GM21526 (cell line): Measurements from ENCODE around the gene CDX1.

Experiments
- ATAC-seq: cut with Tn5 transposase; IDR thresholded peaks from one replicate; pipeline ENCODE4 v1.9.1; 2021; ENCODE audit warnings: moderate library complexity; ENCODE audit not compliant: unreplicated experiment, low FRiP score

CDX1 gene

DNA sequence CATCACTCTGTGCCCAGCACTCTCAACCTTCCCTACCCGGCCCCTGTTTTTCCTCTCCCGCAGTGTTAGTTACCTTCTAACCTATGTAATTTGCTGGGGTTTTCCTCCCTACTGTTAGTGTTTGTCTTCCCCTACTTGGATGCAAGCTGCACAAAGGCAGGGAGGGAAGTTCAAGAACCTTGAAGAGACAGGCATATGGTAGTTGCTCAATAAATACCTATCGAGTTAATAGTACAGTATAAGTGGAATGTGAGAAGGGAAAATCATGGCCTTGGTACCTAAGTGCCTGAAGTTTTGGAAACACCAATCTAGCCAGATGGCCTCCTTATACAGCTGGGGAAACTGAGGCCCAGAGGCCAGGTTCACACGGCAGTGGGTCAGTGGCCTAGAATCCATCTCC, 35.1 kb upstream of the CDX1 start:
- ATAC-seq, result no peak

DNA sequence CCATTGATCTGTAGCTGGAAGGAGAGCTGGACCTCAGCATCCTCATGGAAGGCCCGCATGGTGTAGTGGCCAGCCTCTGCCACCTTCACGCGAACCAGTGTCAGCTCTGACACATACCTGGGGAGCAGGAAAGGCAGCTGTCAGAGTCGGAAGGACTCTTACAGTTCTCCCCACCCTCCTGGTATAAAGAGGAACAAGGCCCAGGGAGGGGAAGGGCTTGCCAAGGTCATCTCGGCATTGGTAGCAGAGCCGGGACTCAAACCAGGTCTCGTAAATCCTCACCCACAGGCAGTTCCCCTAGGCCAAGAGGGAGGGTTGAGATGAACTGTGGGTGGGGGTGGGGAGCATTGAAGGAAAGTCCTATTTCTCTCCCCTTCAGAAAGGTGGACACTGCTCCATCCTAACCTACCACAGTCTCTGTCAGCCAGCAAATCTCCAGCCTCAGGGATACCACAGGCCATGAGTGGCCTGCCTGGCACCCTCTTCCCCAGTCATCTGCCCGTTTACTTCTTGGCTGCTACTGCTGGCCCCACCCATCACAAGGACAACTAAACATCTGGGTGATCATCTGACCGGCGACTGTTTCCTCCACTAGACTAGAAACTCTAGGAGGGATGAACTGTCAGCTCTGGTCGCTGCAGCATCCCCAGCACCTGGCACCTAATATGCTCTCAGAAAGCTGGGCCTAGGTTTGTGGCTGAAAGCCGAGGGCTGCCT, 34.4 kb upstream of the CDX1 start:
- ATAC-seq, result no peak

DNA sequence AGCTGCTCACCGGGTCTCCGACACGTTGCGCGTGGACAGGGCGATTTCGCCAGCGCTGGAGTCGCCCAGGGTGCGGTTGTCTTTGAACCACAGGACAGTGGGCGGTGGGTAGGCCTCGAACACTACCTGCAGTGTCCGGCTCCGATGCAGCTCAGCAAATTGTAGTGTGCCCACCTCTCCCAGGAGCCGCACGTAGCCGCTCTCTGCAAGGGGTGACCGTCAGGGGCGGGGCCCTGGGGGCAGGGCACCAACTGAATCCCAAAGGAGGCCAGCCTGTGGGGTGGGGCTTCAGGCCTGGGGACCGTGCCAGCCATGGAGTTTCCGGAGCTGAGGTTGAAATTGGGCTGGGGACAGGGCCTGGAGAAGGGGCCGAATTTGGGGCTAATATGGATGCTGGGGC, 33.8 kb upstream of the CDX1 start:
- no peak for ATAC-seq

DNA sequence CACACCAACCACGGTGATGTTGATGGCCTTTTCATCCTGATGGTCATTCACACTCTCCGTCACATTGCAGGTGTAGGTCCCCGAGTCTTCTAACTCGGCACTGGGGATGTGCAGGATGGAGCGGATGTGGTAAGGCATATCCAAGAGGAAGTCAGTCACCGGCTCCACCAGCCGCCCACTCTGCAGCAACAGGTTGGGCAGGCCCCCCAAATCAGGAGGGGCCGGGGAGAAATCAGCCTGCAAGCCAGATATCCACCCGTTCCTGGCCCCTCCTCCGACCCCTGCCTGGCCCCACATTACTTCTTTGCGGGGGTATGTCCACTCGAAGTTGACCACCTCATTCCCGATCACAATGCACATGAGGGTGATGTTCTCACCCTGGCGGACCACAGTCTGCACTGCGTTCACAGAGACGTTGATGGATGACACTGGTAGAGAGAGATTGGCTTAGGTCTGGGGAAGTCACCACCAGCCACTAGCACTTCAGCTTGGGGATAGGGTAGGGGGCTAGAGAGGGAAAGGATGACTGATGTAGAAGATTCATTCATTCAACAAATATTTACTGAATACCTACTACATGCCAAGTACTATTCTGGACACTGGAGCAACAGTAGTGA, 32.9 kb upstream of the CDX1 start:
- ATAC-seq, result no peak

DNA sequence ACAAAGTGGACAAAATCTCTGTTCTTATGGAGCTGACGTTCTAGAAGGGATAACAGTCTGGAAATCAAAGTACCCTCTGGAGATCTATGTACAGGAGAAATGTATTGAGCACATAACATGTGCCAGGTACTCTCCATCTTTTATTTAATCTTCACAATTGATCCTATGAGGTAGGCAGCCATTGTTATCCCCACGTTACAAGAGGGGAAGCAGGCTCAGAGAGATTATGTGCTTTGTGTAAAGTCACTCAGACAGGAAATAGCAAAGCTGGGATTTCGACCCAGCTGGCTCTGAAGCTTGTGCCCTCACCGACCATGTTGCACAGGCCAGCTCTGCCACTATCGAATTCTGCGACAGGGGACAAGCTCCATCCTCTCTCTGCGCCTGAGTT, 32.4 kb upstream of the CDX1 start:
- ATAC-seq, result no peak

DNA sequence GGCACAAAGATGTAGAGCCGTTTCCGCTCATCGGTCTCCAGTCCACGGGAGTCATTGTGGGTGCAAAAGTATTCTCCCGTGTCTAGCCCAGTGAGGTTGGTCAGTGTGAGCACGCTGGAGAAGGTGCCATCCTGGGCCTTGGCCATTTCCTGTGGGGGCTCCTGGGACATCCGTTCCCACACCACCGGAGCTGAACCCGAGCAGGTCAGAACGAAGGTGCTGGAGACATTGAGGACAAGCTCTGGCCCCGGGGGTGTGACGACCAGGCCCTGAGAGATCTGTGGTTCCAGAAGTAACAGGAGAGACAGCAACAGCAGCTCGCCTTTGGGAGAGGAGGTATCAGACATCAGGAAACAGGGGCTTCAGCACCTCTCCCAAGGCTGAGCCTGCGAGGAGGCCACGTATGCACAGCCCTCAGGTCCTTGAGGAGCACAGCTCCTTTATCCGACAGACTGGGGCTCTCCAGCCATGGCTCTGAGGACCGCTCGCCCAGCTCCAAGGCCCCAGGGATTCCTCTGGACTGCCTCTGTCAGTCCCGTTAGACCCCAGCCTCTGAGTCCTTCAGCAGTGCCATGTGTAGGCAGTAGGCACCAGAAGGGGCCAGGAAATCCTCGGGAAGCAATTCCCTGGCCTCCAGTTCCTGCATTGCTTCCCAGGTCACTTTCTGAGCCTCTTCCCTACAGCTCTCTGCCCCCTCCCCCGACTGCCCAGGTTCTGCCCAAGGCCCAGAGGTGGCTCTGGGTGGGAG, 30.8 kb upstream of the CDX1 start:
- ATAC-seq, result no peak

DNA sequence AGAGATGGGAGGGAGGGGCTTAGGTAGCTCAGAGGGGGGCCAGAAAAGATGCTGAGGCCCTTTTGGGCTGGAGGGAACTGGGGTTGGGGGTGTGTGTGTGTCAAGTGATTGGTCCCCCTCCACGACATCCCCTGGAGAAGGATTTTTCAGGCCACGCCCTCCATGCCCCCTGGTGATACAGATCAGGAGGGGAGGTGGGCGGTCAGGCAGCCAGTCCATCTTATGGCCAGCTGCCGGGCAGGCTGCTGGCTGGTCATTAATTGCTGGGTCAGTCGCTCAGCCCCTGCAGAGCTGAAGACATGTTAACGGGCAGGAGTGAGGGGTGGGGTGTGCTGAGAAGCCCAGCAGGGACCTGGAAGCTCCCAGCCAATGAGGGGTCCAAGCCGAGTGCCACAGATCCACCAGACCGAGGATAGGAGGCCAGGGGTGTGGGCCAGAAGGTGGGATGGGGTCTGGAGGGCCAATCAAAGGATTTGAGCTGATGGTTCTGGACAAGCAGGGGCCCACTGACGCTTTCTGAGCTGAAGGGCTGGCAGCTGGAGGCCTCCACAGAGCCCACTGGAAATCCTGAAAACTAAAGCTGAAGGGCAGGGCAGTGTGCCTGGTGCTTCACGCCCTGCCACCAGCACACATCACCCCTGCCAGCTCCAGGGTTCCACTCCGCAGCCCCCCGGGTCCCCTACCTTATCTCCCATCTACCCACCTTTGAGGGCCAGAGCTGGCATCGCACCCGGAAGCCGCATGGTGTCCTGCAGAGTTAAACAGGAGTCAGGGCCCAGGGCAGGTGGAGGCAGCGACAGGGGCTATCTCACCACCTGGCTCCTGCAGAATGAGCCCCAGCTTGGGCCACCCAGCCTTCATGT, 30.0 kb upstream of the CDX1 start:
- ATAC-seq, result no peak

DNA sequence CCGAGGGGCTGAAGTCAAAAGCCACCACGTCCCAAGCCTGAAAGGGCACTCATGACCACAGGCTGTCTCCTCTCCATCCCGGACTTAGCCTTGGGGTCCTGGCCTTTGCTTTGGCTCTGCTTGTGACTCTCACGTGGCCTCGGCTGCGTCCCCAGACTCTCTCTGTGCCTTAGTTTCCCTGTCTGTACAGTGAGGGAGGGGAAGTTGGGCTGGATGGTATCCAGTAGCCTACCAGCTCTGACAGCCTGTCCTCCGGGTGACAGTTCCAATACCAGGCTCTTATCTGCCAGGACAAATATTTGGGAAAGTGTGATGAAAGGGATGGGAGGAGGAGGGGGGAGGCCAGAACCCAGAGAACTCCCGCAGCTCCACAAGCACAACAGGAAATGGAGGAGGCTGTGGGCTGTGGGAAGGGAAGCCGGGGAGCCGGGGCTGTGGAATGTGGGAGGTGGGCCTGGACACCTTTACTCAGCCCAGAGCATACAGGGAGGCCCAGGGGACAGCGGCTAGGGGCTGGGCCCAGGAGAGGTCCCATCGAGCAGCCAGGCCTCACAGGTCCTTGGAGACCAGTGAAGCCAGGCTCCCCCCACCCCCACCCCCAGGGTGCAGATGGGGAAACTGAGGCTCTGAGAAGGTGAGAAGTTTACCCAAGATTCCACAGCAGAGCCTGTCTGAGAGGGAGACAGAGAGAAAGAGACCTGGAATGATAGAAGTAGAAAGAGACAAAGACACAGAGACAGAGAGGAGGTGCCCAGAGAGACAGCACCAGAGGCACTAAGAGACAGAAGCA, 29.2 kb upstream of the CDX1 start:
- no peak for ATAC-seq

DNA sequence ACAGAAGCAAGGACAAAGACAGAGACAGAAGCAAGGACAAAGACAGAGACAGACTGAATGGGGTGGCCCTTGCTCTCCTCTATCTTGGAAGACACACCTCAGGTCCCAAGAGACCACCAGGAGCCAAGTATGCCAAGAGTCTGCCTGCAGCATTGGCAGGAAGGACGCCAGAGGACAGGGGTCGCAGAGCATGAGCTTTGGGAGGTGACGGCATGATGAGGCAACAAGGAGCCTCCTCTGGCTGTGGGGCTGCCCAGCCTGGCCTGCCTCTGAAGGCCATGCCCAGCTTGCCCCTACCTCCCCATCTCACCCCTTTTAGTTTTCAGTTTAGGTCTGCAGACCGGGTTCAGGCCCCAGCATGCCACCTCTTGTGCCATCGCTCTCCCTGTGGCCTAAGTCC, 28.6 kb upstream of the CDX1 start:
- no peak for ATAC-seq

DNA sequence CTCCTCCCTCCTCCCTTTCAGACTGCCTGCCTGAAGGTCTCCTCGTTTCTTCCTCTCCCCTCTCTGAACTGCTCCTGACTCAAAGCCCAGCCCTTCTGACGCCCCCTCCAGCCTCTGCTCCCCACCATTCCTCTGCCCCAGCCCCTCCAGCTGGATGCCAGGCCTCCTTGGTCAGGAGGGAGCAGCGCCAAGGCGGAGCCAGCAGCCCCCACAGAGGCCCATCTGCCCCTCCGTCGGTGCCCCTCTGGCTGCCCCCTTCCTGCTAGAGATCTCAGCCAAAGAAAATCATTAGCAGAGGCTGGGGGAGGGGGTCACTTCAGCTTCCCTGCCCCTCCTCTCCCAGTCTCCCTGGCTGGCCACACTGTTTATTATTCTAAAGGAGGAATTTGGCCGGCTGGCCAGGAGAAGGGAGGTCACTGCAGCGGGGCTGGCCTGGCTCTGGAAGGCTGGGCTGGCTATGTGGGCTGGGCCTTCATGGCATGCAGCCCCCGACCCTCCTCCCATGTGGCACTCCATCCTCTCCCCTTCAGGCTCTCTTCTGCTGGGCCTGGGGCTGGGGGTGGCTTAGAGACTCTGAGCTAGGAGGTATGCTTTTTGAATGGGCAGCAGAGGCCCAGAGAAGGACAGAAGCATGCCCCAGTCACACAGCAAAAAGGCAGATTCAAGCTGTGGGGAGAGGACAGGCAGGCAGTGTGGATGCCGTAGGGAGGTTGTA, 27.9 kb upstream of the CDX1 start:
- no peak for ATAC-seq

DNA sequence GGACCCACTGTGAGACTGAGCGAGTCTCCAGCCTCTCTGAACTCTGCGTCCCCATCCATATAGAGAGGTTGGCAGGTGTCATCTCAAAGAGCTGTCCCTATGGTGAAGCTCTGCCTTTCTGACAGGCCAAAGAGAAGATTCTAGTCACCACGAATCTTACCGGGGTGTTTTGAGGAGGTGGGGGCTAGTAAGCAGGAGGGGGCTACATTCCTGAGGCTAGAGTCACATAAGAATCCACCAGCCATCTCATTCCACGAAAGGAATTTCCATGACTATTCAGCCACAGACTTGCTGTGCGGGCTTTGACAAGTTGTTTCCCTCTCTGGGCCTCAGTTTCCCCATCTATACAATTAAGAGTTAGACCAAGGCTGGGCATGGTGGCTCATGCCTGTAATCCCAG, 27.2 kb upstream of the CDX1 start:
- ATAC-seq, result no peak

DNA sequence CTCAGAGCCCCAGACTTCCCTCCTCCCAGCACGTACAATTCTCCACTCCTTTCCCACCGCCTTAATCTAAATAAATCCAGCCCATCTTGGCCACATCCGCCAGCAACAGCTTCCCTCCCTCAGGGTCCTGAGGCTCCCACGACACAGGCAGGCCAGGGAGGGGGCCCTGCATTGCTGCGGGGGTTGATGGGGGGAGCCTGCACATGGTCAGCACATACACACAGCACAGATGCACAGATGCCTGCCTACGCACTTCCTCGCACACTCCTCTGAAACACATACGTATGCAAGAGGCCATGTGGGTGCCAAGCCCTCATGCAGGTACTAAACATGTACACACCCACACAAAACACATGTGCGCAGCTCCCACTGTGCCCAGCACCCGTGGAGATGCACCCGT, 25.7 kb upstream of the CDX1 start:
- no peak for ATAC-seq

DNA sequence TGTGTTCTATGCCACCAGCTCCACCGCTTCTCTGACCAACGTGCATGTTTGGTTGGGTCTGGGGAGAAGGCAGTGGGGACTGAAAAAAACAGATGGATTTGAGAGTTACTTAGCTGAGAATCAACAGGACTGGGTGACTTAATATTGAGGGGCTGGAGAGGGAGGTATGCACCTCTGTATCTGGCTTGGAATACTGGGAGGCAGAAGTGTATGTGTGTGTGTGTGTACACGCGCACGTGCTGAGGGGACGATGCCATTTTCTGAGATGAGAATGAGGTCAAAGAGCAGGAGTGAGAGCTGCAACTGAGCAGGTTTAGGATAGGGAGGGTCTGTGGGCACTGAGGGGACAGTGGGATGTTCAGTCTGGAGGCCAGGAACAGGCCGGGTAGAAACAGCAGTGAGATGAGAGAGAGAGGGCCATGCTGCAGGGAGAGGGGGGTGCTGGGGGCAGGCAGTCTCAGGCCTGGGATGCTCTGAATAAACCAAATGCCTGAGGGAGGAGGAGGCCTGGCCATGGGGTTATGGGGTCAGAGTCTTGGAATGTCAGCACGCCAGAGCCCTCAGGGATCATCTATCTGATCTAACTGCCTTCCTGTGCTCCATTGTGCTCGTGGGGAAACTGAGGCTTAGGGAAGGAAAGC, 24.9 kb upstream of the CDX1 start:
- ATAC-seq, result no peak

DNA sequence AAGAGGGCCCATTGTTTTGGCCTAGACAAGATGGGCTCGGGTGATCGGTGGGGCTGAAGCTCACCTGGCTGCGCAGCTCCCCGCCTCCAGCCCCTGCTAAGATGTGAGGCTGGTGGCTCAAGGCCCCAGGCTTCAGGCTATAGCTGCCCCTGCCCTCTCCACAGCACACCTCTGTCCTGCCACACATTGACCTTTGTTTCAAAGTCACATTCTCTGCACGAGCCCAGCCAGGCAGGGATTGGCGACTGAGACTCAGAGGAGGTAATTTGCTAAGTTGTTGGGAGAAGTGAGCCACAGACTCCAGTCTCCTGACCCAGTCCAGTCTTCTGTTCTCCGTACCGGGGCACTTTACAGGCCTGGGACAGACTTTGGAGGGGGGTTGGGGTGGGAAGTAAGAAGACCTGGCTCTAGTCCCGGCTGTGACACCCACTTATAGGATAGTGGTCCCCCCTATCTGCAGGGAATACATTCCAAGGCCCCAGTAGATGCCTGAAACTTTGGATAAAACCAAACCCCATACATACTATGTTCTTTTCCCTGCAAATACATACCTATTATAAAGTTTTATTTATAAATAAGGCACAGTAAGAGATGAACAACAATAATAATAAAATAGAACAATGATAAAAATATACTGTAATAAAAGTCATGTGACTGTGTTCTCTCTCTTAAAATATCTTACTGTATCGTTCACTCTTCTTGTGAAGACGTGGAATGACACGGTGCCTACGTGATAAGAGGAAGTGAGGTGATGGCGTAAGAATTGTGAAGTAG, 24.2 kb upstream of the CDX1 start:
- no peak for ATAC-seq

DNA sequence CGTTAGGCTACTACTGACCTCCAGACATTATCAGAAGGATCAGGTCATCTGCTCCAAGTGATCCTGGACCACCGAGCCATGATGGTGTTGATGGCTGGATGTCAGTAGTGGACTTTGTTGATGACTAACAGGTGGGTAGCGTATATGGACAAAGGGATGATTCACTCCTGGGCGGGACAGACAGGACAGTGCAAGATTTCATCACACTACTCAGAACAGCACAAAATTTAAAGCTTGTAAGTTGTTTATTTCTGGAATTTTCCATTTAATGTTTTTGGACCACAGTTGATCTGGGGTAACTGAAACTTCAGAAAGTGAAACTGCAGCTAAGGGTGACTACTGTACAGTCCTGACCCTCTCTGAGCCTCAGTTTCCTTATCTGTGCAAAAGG, 23.6 kb upstream of the CDX1 start:
- ATAC-seq, result no peak

DNA sequence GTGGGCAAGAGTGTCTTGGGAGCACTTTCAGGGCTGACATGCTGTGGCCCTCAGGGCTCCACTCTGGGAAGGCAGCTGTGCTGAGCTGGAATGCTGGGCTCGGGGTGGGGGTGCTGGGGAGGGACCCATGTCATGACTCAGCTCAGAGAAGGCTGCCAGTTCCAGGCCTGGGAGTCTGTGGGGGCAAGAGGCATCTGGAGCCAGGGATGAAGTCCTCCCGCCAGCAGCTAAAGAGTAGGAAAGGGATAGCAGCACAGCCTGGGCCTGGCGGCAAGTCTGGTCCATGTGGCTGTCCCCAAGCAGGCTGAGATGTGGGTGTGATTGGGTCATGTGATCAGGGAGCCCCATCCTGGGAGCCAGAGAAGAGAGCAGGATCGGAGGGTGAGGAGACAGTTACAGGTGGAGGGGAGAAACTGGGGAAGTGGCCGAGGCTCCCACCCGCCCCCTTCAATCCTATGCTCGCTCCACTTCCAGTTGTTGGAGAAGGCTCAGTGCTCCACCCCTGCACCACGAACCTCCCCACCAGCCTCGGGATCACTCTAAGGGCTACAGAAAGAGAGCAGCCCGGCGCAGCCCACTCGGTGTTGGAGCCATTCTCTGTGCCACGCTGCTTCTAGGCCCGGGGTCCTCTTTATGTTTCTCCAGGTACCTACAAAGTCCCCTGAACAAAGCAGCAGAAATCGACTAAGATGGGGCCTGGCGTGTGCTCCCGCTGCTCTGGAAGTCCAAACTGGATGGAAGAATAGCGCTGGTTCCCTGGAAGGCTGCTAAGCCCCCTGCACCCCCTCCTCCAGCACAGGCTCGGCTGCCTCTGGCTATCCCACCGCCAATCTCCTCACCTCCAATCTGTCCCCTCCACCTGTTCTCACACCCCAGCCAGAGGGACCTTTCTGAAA, 23.0 kb upstream of the CDX1 start:
- ATAC-seq, result no peak

DNA sequence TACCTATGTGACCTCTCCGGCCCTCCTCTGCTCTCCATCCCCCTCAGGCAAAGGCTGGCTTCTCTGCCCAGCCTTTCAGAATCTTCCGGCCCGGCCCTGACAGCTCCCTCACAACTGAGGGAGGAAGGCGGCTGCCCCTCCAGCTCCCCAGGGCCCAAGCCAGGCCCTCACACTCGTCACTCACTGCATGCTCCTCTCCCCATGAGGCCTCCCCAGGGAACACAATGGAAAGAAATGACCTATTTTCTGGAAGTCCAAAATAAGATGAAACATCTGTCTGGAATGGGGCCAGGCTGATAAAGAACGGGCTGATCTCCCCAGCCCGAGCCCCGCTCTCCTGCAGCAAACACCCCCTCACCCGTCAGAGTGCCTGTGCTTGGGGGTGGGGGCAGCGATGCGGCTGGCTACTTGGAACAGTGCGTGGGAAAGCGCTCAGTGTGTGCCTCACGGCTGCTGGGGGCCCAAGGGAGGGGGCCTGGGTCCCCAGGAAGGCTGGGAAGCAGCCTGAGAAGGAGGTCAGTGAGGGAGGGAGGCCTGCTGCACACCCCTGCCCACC, 22.3 kb upstream of the CDX1 start:
- no peak for ATAC-seq
